Caco-2 (cell line): ENCODE results near the gene TIGD1. TPM values are rescaled to one million over a fixed set of nuclear protein-coding genes. Genes with fewer than 3 reads are reported as not detected.

Experiments
- BruUV-seq: library from RNA; stranded (reverse); fragments of 400-500 nt; replicated peaks from 2 replicates; lab custom pipeline; 2021; lab: Mats Ljungman, UMichigan
- CTCF ChIA-PET: fragments of 300-600 bp; sonication (Branson Sonifier 250); formaldehyde crosslinking; loops from one replicate; lab custom pipeline; 2022; ENCODE audit warnings: antibody characterized with exemption; lab: Charles Lee
- POLR2A ChIA-PET: fragments of 300-600 bp; sonication (Branson Sonifier 250); formaldehyde crosslinking; loops from one replicate; lab custom pipeline; 2022; ENCODE audit warnings: antibody characterized with exemption; lab: Charles Lee
- DNase-seq, 2 experiments: peaks; one replicate each; pipeline versions ENCODE4 v3.0.0 to v3.0.0-alpha.2; 2020 to 2022
- H3K27me3 ChIP-seq: replicated peaks from 2 replicates; pipeline ENCODE4 v1.6.0; 2011; ENCODE audit warnings: low read length; ENCODE audit not compliant: control insufficient read depth, insufficient read depth
- H3K36me3 ChIP-seq: 2 replicates; pipeline ENCODE4 v1.5.1; 2011; ENCODE audit warnings: low read length; ENCODE audit not compliant: control insufficient read depth, insufficient read depth
- H3K4me1 ChIP-seq: fragments of 250-450 bp; sonication (Bioruptor Pico); 2 replicates; pipeline ENCODE4 v1.5.1; 2020; ENCODE audit warnings: mild to moderate bottlenecking
- H3K4me3 ChIP-seq: 2 replicates; pipeline ENCODE4 v1.5.1; 2011; ENCODE audit warnings: low read depth, mild to moderate bottlenecking, control low read depth, low read length
- H3K9me3 ChIP-seq: fragments of 250-450 bp; sonication (Bioruptor Pico); 2 replicates; pipeline ENCODE4 v1.5.1; 2020; ENCODE audit warnings: mild to moderate bottlenecking, moderate library complexity
- H3K27ac Mint-ChIP-seq: one replicate; pipeline ENCODE4 v1.8.0; 2022; ENCODE audit warnings: mixed read lengths; ENCODE audit not compliant: unreplicated experiment
- H3K27me3 Mint-ChIP-seq: one replicate; pipeline ENCODE4 v1.8.0; 2022; ENCODE audit warnings: mixed read lengths; ENCODE audit not compliant: insufficient read depth, unreplicated experiment
- H3K36me3 Mint-ChIP-seq: one replicate; pipeline ENCODE4 v1.8.0; 2022; ENCODE audit warnings: mild to moderate bottlenecking, mixed read lengths; ENCODE audit not compliant: insufficient read depth, unreplicated experiment
- H3K4me1 Mint-ChIP-seq: one replicate; pipeline ENCODE4 v1.8.0; 2022; ENCODE audit warnings: low read depth, mixed read lengths; ENCODE audit not compliant: unreplicated experiment
- H3K4me3 Mint-ChIP-seq: one replicate; pipeline ENCODE4 v1.8.0; 2022; ENCODE audit warnings: mild to moderate bottlenecking, moderate library complexity, mixed read lengths; ENCODE audit not compliant: unreplicated experiment
- H3K9me3 Mint-ChIP-seq: one replicate; pipeline ENCODE4 v1.8.0; 2022; ENCODE audit warnings: mixed read lengths; ENCODE audit not compliant: unreplicated experiment
- intact Hi-C: fragments of 100-400 bp; cut with micrococcal nuclease; formaldehyde crosslinking; loops from one replicate; pipeline ENCODE4 v1.10.0; 2022; ENCODE audit not compliant: unreplicated experiment
- total RNA-seq: library from RNA; stranded (reverse); gene quantifications from 2 replicates; pipeline ENCODE4 v1.2.3, GENCODE V29; 2022
- TF ChIP-seq, protein P1 (sequence below), 2 experiments: fragments of 200-600 bp in 1 of 2; IDR thresholded peaks; 1 replicate in 1 of 2; 2 replicates in 1 of 2; pipeline versions ENCODE4 v1.5.1 to v1.8.0; 2011 to 2022; ENCODE audit warnings: antibody characterized with exemption in 1 of 2, control low read depth in 1 of 2, inconsistent platforms in 1 of 2, low read depth in 1 of 2, low read length in 1 of 2, mild to moderate bottlenecking in 1 of 2, moderate library complexity in 1 of 2; ENCODE audit not compliant: insufficient read depth in 1 of 2, severe bottlenecking in 1 of 2, unreplicated experiment in 1 of 2

TIGD1 gene
- total RNA-seq, 1 experiment from 2014 or later: 4.4 TPM

DNA sequence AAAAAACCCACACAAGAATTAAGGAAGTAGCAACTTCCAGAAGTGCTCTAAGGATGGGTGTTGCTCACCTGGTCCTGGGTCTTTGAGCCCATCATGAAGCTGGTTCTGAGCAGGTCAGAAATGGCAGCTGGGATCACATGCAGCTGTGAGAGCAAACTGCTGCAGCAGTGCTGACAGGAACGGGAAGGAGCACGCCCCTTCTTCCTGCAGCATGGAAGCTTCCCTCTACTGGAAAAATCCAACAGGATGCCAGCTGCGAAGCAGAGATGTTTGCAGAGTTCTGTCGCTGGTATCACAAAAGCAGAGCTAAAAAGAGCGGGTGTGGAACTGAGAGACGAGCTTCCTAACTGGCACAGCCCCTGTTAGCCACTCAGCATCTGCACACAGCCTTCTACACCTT lies 33.9 kb upstream of the TIGD1 start:
- no peaks in the 10 kb centered on the region; the same call in 1 of the 2 replicates for H3K36me3 ChIP-seq
- CTCF ChIA-PET: no interaction called here
- intact Hi-C loops: no loop called here

DNA sequence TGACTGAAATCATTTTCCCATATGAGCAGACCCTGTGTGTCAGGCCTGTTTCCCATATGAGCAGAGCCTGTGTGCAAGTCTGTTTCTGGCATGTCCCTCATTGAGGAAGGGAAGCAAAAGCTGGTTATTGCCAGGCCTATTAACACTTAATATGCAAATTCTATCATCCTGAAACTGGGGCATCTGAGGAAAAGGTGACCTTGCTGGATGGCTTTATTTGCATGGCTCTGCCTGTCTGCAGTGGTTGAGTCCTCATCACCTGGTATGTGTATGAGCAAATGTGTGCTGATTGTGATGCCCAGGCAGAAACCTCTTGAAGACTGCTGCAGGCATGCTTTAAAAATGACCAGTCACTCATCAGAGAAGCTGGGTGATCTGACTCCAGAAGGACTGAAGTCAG lies 31.4 kb upstream of the TIGD1 start:
- intact Hi-C loops: no loop called here
- Mint-ChIP-seq H3K27ac (no peak overlapping the region), H3K9me3 (no peaks in the 10 kb centered on the region), H3K4me1 (peaks cover 6% of the 10 kb centered on the region), H3K27me3 (no peaks in the 10 kb centered on the region), H3K36me3 (peaks cover 13% of the 10 kb centered on the region), H3K4me3 (no peak overlapping the region)
- ChIA-PET POLR2A (no interaction called here), CTCF (no interaction called here)
- Histone ChIP-seq H3K27me3 (no peaks in the 10 kb centered on the region), H3K9me3 (no peaks in the 10 kb centered on the region), H3K4me1 (peaks cover 10% of the 10 kb centered on the region), H3K4me3 (no peak overlapping the region), H3K36me3 (no peaks in the 10 kb centered on the region; the same call in 1 of the 2 replicates)
- TF ChIP-seq, protein P1, sequence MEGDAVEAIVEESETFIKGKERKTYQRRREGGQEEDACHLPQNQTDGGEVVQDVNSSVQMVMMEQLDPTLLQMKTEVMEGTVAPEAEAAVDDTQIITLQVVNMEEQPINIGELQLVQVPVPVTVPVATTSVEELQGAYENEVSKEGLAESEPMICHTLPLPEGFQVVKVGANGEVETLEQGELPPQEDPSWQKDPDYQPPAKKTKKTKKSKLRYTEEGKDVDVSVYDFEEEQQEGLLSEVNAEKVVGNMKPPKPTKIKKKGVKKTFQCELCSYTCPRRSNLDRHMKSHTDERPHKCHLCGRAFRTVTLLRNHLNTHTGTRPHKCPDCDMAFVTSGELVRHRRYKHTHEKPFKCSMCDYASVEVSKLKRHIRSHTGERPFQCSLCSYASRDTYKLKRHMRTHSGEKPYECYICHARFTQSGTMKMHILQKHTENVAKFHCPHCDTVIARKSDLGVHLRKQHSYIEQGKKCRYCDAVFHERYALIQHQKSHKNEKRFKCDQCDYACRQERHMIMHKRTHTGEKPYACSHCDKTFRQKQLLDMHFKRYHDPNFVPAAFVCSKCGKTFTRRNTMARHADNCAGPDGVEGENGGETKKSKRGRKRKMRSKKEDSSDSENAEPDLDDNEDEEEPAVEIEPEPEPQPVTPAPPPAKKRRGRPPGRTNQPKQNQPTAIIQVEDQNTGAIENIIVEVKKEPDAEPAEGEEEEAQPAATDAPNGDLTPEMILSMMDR (IDR thresholded peaks at IDR 0.05; ENCODE audit: insufficient read depth in 1 of 2, low read depth in 1 of 2, low read length in 1 of 2, severe bottlenecking in 1 of 2, unreplicated experiment in 1 of 2): no peak
- BruUV-seq: no TSS peak
- no peak for DNase-seq

More for the DNA sequence above, 33.9 kb upstream of the TIGD1 start:
- Histone ChIP-seq H3K4me3 (no peak overlapping the region), H3K27me3 (no peaks in the 10 kb centered on the region), H3K4me1 (0 out of 2 replicates have a peak, but pooled peaks cover under 1% of the 10 kb centered on the region), H3K9me3 (no peaks in the 10 kb centered on the region)
- BruUV-seq: no TSS peak
- TF ChIP-seq, protein P1 (IDR thresholded peaks at IDR 0.05; ENCODE audit: insufficient read depth in 1 of 2, low read depth in 1 of 2, low read length in 1 of 2, severe bottlenecking in 1 of 2, unreplicated experiment in 1 of 2): no peak
- Mint-ChIP-seq H3K27ac (no peak overlapping the region), H3K36me3 (peaks cover 13% of the 10 kb centered on the region), H3K4me1 (peaks cover 6% of the 10 kb centered on the region), H3K9me3 (no peaks in the 10 kb centered on the region), H3K4me3 (no peak overlapping the region), H3K27me3 (no peaks in the 10 kb centered on the region)
- DNase-seq: no peak
- POLR2A ChIA-PET: no interaction called here

DNA sequence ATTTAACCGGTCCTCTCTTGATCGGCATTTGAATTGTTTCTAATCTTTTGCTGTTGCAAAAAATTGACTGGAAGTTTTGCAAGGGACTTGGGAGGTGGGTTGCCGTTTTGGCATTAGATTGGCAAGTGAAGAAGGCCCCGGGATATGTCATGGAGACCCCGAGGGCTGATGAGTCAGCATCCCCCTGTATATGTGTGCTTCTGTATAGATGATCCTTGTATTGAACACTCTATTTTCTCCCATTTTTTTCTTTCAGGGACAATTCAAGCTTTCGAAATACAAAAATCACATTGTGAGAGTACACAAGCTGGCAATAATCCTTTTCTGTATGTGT lies 30.3 kb upstream of the TIGD1 start:
- no peaks in the 10 kb centered on the region for H3K27me3 ChIP-seq
- TF ChIP-seq, protein P1 (IDR thresholded peaks at IDR 0.05; ENCODE audit: insufficient read depth in 1 of 2, low read depth in 1 of 2, low read length in 1 of 2, severe bottlenecking in 1 of 2, unreplicated experiment in 1 of 2): no peak
- DNase-seq: no peak
- intact Hi-C loops: no loop called here
- Mint-ChIP-seq H3K36me3 (peaks cover 18% of the 10 kb centered on the region), H3K4me3 (no peak overlapping the region), H3K27me3 (no peaks in the 10 kb centered on the region), H3K27ac (no peak overlapping the region), H3K4me1 (no peaks in the 10 kb centered on the region), H3K9me3 (no peaks in the 10 kb centered on the region)
- no peak overlapping the region for H3K4me3 ChIP-seq
- no TSS peak for BruUV-seq
- ChIA-PET POLR2A (interaction anchor here (0.7 kb wide), 1 partner anchor 26 kb away, joined by 4 read pairs; no protein-coding TSS in a partner anchor), CTCF (no interaction called here)
- peaks cover 10% of the 10 kb centered on the region for H3K4me1 ChIP-seq
- no peaks in the 10 kb centered on the region for H3K9me3 ChIP-seq
- no peaks in the 10 kb centered on the region; the same call in 1 of the 2 replicates for H3K36me3 ChIP-seq
